GM19397 (cell line): ENCODE measurements around the gene BEST4.
A peak's percentile ranks its signal among the peaks of the same experiment; 100 is the strongest.
"Not testable (repeated sequence)": the region's sequence is repeated elsewhere in the genome, so short reads cannot be mapped to it uniquely, and the experiment has no call there.

Experiments used
- ATAC-seq: cut with Tn5 transposase; IDR thresholded peaks from one replicate; pipeline ENCODE4 v1.9.1; 2021; ENCODE audit warnings: mild to moderate bottlenecking, moderate library complexity; ENCODE audit not compliant: unreplicated experiment

BEST4 gene

GRCh38 chr1:44819608-44820327, 31.8 kb upstream of the BEST4 start:
- peak; percentile 75 for ATAC-seq

GRCh38 chr1:44819196-44819607, 31.2 kb upstream of the BEST4 start:
- no peak for ATAC-seq

- ATAC-seq: no peak
Observed at GRCh38 chr1:44817771-44818495, 30.0 kb upstream of the BEST4 start.

DNA sequence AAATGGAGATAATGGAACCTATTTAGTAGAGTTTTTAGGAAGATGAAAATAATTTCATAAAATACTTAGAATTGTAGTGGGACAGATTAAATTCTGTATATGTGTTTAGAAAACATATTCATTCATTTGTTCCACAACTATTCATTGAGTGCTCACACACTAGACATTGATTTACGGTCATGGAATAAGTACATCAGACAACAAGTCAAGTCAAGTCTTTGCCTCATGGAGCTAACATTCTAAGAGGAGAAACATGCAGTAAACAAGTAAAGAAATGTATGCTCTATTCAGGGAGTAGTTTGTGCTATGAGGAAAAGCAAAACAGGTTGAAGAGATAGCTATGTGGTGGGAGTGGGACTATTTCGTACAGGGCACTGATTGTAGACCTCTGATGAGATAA, 29.3 kb upstream of the BEST4 start:
- ATAC-seq: no peak

- not testable (repeated sequence) for ATAC-seq
Observed at GRCh38 chr1:44815926-44816325, 28.0 kb upstream of the BEST4 start.

DNA sequence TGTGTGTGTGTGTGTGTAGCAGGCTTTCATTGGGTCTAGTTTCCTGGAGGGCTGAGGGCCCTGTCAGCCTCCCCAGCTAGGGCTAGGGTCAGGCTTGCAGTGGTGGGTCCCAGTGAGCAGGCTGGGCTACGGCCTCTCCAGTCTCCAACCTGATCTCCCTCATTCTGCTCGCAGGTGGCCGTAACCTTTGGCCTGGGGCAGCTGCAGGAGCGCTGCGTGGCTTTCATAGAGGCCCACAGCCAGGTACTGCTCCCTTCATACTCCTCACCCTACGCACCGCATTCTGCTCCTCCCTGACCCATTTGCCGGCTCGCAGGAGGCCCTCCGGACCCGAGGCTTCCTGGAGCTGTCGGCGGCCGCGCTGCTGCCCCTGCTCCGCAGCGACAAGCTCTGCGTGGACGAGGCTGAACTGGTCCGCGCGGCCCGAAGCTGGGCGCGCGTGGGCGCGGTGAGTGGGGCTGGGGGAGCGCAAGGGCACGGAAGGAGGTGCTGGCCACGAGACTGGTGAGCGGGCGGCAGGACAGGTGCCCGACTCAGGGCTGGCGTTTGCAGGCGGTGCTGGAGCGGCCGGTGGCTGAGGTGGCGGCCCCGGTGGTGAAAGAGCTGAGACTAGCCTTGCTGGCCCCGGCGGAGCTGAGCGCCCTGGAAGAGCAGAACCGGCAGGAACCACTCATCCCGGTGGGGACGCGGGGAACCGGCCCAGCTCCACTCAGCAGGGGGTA, 25.0 kb upstream of the BEST4 start:
- no peak for ATAC-seq

DNA sequence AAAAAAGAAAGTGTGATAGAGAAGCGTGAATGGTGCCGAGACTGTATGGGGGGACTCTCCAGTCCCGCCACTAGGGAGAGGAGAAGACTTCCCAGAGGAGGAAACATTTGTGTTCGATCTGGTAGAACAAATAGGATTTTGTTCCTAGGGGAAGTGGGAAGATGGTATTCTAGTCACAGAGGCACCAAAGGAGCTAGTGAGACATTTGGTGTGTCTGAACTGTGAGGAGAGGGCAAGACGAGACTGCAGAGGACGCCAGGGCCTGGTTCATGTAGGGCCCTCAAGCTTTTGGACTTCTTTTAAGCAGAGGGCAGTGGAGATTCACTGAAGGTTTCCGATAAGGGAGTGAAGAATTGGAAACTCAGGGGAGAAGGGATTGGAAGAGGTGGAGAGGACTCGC, 23.3 kb upstream of the BEST4 start:
- ATAC-seq: no peak

DNA sequence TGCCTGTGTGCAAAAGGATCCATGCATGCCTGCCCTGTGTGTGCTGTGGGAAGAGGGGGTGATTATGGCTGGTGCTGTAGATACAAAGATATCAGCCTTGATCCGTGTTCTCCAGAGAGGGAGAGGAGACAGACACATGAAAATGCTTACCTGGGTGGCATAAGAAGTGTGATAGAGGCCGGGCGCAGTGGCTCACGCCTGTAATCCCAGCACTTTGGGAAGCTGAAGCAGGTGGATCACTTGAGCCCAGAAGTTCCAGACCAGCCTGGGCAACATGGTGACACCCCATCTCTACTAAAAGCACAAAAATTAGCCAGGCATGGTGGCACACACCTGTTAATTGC, 22.8 kb upstream of the BEST4 start:
- not testable (repeated sequence) for ATAC-seq

- ATAC-seq: no peak
Observed at GRCh38 chr1:44810101-44810761, 22.3 kb upstream of the BEST4 start.

GRCh38 chr1:44808938-44809917, 21.3 kb upstream of the BEST4 start:
- no peak for ATAC-seq

- ATAC-seq: no peak
Observed at GRCh38 chr1:44808063-44808937, 20.3 kb upstream of the BEST4 start, which contains the start of gene BTBD19. Gene BTBD19, plus strand, starts transcription at chr1:44808523. Its CDS starts 298 bp downstream, at chr1:44808821.

GRCh38 chr1:44807364-44808062, 19.5 kb upstream of the BEST4 start:
- no peak for ATAC-seq

GRCh38 chr1:44806704-44807363, 18.9 kb upstream of the BEST4 start, which contains the start of gene DYNLT4:
Gene DYNLT4, minus strand, starts transcription at chr1:44807351. Its CDS starts 683 bp downstream, at chr1:44806668.
- no peak for ATAC-seq

DNA sequence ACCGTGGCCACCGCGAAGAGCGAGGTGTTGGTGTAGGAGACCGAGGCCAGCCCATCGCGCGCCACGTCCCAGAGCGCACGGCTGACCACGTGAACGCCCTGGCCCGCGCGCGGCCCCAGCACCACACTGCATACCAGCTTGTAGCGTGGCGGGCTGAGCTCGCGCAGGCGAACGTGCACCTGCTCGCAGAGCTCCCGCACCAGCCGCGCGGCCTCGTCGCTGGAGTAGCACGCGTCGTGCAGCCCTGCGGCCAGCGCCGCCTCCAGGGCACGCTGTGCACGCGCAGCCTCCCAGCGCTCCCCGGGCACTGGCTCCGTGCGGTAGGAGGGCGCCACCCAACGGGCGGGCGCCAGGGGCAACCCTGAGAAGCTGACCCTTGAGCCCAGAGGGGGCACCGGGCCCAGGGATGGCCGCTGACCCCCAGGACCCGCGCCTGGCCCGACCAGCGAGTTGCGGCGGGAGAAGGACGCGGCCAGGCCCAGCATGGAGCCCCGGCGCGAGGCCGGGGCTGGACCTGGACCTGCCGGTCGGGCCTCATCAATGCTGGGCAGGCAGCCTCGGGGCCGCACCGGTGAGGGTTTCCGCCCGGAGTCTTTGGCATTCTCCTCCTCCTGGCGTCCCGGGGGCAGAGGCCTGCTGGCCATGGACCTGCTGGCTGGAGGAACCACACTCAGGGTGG, 18.2 kb upstream of the BEST4 start:
- no peak for ATAC-seq

DNA sequence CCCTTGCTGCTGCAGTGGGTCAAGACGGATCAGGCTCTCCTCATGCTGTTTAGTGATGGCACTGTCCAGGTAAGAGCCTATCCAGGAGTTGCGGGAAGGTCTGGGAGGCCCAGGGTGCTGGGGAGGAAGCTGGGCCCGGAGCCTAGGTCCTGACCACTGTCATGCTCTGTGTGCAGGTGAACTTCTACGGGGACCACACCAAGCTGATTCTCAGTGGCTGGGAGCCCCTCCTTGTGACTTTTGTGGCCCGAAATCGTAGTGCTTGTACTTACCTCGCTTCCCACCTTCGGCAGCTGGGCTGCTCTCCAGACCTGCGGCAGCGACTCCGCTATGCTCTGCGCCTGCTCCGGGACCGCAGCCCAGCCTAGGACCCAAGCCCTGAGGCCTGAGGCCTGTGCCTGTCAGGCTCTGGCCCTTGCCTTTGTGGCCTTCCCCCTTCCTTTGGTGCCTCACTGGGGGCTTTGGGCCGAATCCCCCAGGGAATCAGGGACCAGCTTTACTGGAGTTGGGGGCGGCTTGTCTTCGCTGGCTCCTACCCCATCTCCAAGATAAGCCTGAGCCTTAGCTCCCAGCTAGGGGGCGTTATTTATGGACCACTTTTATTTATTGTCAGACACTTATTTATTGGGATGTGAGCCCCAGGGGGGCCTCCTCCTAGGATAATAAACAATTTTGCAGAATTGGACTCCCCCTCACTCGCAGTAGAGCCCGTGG, 17.5 kb upstream of the BEST4 start:
- no peak for ATAC-seq

DNA sequence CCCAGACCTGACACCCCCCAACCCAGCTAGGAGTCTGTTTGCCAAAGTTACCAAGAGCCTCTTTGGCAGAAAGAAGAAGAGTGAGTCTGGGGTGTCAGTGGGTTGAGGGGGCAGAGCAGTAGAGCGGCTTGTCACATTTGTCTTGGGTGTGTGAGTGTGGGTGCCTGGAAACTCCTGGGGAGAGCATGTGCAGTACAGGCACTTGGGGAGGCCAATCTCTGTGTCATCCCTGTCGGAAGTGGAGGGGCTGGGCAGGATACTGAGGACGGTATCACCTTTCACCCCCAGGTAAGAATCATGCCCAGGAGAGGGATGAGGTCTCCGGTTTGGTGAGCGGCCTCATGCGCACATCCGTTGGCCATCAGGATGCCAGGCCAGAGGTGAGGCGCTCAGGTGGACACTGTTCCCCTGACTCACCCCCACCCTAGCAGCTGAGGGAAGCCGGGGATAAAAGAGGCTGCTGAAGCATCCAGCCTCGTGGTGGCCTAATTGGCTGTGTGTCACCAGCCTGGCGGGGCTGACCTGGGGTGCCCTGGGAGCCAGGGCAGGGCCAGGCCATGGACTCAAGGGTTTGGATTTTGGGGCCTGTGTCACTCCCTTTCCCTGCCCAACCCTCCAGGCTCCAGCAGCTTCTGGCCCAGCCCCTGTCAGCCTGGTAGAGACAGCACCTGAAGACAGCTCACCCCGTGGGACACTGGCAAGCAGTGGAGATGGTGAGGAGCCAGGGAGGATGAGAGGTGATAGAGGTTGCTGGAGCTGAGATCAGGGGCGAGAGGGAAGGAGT, 15.5 kb upstream of the BEST4 start:
- ATAC-seq: no peak
